Brain pericyte (primary cell): Measurements from ENCODE around the gene FIGLA.

Experiments
- DNase-seq: peaks from one replicate; pipeline ENCODE4 v3.0.0-alpha.2; 2012; ENCODE audit warnings: low read depth, low spot score

FIGLA gene

DNA sequence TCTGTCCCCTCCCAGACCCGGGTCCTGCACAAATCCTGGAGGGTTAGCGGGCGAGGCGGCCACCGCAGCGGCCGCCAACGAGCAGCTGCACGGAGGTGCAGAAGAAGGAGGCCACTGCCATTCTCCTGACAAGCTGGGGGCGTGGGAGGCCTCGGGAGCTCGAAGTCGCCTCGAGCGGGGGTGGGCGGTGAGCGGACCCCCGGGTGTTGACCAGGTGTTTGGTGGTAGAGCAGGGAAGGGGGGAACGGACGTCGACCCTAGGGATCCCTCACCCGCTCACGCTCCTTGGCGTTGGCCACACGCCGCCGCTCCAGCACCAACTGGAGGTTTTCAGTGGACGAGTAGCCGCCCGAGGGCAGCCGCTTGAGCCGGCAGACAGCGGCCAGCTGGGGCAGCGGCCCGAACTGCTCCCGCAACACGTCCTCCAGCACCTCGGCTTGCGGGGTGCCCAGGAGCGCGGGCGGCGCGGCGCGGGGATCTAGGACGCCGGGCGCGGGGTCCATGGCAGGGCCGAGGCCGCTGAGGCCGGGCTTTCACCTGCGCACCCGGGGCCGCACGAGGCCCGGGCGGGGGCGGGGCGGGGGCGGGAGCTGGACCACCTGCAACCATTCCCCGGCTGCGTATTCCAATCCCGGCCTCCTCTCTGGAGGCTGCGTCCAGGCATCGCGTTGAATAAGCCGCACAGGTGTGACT is at the start of gene FIGLA:
TSS of gene FIGLA (minus strand) at position 508 of the 693 bp plus-strand sequence. CDS start at position 503, 5 bp downstream.
- DNase-seq = no peak

DNA sequence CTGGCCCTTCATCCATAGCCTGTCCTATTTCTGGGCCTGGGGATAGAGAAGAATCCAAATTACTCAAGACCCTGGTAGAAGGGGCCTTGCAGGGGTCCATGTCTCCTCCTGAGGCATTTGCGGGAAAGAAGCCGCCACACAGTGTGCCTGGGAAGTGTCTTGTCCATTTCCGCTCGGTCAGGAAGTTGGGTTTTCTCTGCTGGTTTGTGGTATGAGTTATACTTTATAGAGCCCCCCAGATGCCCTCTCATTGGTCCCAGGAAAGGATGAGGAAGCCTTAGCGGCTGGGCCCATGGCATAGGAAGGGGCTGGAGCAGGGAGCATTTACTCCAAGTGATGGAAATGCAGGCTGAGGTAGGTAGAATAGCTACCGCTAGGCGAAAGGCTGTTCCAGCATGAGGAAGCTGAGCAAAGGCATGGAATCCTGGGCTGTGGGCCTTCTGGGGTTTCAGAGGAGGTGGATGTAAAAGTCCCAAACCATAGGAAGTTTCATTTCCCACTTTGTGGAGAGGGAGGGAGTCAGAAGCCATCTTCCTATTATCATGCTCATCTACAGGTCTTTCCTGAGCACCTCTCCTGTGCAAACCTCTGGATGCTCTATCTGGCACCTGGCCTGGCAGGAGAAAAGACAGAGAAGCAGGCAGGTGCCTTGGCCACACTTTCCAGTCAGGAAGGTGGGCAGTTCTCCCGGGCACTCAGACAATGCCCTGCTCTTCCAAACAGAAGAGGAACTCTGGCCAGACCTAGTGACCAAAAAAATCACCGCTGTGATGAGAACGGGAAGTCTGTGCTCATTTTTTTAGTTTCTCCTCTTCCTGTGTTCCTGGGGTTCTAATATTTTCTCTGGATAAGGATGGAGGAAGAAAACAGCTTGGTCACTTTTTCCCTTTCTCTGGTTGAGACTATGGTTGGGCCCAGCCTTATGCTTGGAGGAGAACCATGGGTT is 47.8 kb upstream of the FIGLA start:
- DNase-seq = no peak

GRCh38 chr2:70835643-70836042 is 45.2 kb upstream of the FIGLA start, which contains the start of gene CD207:
Gene CD207, minus strand, starts transcription at chr2:70835816. Its CDS starts 40 bp downstream, at chr2:70835776.
- DNase-seq = no peak

DNA sequence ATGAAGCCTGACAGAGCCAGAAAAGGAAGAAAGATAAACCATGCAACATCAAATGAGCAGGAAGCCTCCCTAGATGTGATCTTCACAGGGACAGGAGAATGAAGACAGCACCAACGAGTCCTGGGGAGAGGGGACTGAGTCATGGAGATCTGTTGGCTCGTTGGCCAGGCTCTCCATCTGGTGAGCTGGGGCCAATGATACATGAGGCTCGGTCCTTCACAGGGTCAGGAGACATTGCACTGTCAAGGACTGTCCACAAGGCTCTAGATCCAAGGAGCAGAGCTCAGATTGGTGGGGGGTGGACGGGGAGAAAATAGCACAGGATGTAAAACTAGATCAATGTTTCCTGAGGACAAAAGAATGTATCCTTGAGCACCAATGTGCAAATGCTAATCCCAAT is 44.4 kb upstream of the FIGLA start:
- DNase-seq = no peak

- no peak for DNase-seq
Observed at GRCh38 chr2:70834106-70834505, 43.7 kb upstream of the FIGLA start.

DNA sequence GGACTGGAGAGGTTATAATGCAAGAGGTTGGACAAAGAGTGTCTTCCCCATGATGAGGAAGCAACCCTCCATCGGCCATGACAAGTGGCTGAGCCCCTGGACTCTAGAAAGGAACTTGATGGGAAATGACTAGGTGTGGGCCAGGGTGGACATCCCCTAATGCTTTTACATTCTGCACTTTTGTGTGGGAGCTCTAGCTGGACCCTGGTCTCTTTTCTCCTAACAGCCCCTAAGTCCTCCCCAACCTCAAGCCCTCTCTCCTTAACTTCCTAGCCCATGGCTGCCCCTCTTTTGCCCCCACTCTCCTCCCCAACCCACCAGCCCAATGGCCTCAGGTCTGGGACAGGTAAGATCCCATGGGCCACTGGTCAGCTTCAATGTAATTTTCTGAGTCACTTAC is 42.8 kb upstream of the FIGLA start:
- DNase-seq = no peak

DNA sequence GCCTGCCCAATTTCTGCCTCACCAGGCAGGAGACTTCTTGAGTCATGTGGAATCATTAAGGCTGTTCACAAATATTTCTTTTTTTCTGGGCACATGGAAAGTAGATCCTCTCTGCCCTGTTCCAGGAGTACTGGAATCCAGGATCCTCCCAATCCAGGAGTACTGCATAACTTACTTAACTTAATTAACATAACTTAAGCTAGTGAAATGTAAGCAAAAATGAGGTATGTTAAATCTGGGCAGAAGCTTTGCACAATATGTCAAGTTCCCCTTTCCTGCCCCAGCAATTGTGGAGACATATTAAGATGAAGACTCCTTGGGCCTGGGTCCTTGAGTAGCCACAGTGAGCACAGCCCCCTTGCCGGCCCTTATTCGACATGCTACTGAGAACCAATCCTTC is 41.9 kb upstream of the FIGLA start:
- DNase-seq = no peak

GRCh38 chr2:70831861-70832260 is 41.4 kb upstream of the FIGLA start:
- DNase-seq = no peak

DNA sequence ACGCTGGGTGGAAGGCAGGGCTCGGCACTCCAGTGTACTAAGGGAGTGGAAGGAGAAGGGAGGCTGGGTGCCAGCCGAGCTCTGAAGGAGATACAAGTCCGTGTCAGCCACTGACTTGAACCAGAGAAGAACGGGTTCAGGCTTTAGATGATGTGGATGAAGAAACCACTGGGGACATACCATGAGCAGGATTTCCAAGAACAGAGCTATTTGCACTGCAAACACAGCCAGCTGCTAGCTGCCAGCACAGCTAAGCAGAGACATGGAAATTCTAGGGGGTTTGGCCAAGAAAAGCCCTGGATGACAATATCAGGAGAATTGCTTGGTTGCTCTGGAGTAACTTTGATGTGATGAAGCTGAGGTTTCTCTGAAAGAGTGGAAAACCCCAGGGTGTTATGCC is 39.9 kb upstream of the FIGLA start:
- no peak for DNase-seq

DNA sequence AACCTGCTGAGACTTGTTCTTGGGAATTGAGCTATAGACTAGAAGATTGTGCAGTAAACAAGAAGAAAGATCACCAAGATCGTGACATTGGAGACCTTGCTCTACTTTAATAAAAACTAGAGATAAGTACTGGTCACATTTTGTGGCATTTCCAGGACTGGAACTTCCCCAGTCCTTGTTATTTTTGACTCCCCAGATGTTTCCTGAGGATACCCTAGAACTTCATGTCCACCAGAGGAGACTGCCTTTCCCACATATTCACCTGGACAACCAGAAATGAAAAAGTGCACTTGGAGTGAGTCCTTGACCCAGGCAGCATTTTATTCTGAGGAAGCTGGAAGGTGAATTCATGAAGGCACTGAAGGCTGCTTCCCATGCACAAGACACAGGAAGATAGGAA is 39.5 kb upstream of the FIGLA start:
- DNase-seq = no peak

- no peak for DNase-seq
Observed at GRCh38 chr2:70828914-70829824, 38.7 kb upstream of the FIGLA start.

- no peak for DNase-seq
Observed at GRCh38 chr2:70828115-70828514, 37.7 kb upstream of the FIGLA start.

DNA sequence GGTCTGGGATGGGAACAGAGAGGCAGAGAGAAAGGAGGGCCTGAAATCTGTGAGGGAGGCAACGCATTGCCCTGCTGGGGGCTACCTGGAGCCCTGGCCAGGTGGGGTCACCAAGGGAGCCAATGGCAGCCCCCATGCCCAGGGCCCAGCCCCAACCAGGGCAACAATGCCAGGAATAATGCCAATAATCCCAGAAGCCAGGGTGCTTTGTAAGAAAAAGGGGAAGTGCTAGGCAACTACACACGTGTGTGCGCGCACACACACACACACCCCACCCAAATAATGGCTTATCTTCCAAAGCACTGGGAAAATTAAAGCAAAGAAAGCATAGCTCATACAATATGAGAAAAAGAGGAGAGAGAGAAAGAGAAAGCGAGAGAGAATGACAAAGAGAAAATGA is 36.9 kb upstream of the FIGLA start:
- no peak for DNase-seq

- DNase-seq = no peak
Observed at GRCh38 chr2:70826696-70827350, 36.4 kb upstream of the FIGLA start.

DNA sequence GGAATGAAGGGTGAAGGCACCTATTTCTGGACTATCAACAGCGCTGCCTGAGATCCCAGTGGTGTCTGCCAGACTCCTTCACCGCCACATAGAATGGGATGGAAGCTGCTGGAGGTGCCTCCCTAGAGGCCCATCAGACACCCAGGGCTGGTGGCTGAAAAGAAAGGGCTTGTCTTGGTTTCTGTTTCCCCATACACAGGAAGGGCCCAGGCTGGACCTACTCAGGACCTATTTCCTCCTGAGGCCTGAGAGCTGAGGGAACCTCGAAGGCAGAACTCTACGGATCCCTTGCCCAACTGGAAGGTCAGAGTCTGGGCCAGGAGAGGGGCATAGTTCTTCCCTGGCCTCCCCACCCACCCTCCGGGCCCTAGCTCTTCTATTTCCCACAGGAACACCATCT is 32.8 kb upstream of the FIGLA start:
- DNase-seq = no peak

GRCh38 chr2:70822843-70823242 is 32.4 kb upstream of the FIGLA start:
- DNase-seq = no peak

- DNase-seq = no peak
Observed at GRCh38 chr2:70820499-70820898, 30.1 kb upstream of the FIGLA start, which contains the start of gene CLEC4F. Gene CLEC4F, minus strand, starts transcription at chr2:70820599. Its CDS starts 76 bp downstream, at chr2:70820523.

DNA sequence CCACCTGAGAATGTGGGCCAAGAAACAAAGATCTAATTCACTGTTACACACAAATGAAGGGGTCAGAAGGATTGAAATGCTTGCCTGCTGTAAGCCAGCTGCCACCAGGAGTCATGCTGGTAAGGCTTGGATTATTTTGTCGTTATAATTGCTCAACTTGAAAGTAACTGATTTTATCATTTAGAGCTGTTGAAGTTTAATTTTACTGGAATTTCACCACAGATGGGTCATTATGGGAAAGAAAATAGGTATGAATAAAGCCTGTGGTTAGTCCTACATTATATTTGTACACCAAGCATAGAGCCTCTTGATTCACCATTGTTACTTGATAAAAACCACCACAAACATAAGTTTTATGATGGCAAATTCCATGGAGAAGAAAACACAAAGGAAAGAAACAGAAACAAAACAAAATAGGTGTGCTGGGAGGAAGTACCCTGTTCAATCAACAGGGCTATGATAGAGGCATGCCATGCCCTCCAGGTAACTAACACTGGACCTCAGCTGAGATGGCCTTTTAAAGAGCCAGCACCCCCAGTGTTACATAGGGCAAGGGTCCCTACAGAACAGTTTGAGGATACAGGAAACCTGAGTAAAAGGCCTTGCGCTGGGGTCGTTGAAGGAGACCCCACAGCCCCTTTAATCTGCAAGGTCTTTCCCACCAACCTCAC is 27.0 kb upstream of the FIGLA start:
- DNase-seq = no peak

DNA sequence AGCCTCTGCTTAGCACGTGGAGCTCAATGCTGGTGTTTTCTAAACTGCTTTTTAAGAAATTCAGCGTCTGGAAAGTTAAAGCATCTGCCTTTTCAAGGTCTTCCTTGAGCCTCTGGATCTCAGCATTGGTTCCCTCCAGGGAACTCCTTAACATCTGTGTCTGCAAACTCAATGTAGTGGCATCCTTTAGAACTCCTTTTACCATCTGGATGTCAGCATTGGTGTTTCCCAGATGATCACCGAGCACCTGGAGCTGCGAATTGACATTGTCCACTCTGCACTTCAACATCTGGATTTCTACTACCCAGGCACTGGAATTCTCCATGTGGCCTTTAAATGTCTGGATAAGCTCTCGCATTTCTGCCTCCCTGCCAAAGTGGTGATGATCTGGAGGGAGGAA is 26.3 kb upstream of the FIGLA start:
- no peak for DNase-seq
